ENCODE results near the gene INTS7.

DNA sequence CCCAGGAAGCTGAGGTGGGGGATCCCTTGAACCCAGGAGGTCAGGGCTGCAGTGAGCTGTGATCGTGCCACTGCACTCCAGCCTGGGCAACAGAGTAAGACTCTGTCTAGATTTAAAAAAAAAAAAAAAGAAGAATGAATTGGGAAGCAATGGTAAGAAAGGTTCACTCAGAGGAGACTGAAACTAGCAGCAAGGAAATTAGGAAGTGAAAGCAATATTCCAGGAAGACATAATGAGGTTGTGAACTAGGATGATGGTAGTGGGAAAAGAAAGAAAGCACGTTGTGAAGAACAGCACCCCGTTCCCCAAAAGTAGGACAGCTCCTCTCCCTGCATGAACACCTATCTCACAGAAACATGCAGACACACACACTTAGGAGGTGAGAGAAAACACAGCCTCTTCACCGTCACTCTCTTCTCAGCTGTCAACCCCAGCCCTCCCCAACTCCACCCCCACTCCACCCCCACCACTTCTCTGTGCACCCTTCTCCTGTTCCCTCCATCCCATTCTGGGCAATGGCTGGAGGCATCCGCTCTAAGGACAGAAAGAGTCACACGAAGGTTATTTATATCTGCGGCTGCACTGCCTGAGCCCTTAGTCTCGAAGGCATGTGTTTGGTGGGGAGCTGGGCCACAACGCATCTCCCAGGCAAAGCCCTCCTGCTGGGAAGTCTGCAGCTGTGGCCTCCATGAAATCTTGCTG lies 103.0 kb downstream of the INTS7 start:
- no peak for TF ChIP-seq ESRRG (CRISPR knock-in tag; IDR thresholded peaks at IDR 0.05)
- TF ChIP-seq, protein P1, sequence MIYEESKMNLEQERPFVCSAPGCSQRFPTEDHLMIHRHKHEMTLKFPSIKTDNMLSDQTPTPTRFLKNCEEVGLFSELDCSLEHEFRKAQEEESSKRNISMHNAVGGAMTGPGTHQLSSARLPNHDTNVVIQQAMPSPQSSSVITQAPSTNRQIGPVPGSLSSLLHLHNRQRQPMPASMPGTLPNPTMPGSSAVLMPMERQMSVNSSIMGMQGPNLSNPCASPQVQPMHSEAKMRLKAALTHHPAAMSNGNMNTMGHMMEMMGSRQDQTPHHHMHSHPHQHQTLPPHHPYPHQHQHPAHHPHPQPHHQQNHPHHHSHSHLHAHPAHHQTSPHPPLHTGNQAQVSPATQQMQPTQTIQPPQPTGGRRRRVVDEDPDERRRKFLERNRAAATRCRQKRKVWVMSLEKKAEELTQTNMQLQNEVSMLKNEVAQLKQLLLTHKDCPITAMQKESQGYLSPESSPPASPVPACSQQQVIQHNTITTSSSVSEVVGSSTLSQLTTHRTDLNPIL (CRISPR knock-in tag; IDR thresholded peaks at IDR 0.05; ENCODE audit: low read depth), result no peak
- no peak for TF ChIP-seq BACH2 (CRISPR knock-in tag; IDR thresholded peaks at IDR 0.05; ENCODE audit: borderline replicate concordance)
- TF ChIP-seq SNAI2 (CRISPR knock-in tag; IDR thresholded peaks at IDR 0.05), result no peak
- TF ChIP-seq PPARA (CRISPR knock-in tag; IDR thresholded peaks at IDR 0.05; ENCODE audit: borderline replicate concordance), result no peak
- TF ChIP-seq, protein P2, sequence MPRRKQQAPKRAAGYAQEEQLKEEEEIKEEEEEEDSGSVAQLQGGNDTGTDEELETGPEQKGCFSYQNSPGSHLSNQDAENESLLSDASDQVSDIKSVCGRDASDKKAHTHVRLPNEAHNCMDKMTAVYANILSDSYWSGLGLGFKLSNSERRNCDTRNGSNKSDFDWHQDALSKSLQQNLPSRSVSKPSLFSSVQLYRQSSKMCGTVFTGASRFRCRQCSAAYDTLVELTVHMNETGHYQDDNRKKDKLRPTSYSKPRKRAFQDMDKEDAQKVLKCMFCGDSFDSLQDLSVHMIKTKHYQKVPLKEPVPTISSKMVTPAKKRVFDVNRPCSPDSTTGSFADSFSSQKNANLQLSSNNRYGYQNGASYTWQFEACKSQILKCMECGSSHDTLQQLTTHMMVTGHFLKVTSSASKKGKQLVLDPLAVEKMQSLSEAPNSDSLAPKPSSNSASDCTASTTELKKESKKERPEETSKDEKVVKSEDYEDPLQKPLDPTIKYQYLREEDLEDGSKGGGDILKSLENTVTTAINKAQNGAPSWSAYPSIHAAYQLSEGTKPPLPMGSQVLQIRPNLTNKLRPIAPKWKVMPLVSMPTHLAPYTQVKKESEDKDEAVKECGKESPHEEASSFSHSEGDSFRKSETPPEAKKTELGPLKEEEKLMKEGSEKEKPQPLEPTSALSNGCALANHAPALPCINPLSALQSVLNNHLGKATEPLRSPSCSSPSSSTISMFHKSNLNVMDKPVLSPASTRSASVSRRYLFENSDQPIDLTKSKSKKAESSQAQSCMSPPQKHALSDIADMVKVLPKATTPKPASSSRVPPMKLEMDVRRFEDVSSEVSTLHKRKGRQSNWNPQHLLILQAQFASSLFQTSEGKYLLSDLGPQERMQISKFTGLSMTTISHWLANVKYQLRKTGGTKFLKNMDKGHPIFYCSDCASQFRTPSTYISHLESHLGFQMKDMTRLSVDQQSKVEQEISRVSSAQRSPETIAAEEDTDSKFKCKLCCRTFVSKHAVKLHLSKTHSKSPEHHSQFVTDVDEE (CRISPR knock-in tag; IDR thresholded peaks at IDR 0.05), result no peak
- TF ChIP-seq, protein P3, sequence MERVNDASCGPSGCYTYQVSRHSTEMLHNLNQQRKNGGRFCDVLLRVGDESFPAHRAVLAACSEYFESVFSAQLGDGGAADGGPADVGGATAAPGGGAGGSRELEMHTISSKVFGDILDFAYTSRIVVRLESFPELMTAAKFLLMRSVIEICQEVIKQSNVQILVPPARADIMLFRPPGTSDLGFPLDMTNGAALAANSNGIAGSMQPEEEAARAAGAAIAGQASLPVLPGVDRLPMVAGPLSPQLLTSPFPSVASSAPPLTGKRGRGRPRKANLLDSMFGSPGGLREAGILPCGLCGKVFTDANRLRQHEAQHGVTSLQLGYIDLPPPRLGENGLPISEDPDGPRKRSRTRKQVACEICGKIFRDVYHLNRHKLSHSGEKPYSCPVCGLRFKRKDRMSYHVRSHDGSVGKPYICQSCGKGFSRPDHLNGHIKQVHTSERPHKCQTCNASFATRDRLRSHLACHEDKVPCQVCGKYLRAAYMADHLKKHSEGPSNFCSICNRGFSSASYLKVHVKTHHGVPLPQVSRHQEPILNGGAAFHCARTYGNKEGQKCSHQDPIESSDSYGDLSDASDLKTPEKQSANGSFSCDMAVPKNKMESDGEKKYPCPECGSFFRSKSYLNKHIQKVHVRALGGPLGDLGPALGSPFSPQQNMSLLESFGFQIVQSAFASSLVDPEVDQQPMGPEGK (CRISPR knock-in tag; IDR thresholded peaks at IDR 0.05; ENCODE audit: borderline replicate concordance), result no peak
- TF ChIP-seq ARNTL (CRISPR knock-in tag; IDR thresholded peaks at IDR 0.05; ENCODE audit: borderline replicate concordance, low read depth), result no peak
- TF ChIP-seq CSDC2 (CRISPR knock-in tag; IDR thresholded peaks at IDR 0.05), result no peak
- no peak for TF ChIP-seq RARB (CRISPR knock-in tag; IDR thresholded peaks at IDR 0.05)
- TF ChIP-seq ZNF565 (CRISPR knock-in tag; conservative IDR thresholded peaks at IDR 0.05; ENCODE audit: low read depth), result no peak
- no peak for TF ChIP-seq ZC3H10 (CRISPR knock-in tag; IDR thresholded peaks at IDR 0.05)
- TF ChIP-seq ZFP30 (CRISPR knock-in tag; IDR thresholded peaks at IDR 0.05), result no peak

Measured in SK-N-SH treated with all-trans-retinoic acid at 6 μM for 48 hours (cell line).